GM06990 (cell line): Measurements from ENCODE around the gene TAPT1.

ENCODE experiments used
- DNase-seq: peaks from one replicate; pipeline ENCODE4 v3.0.0-alpha.2; 2011; ENCODE audit not compliant: insufficient read length; ENCODE audit errors: extremely low read depth
- H3K27me3 ChIP-seq: replicated peaks from 2 replicates; pipeline ENCODE4 v1.6.0; 2011; ENCODE audit warnings: low read length; ENCODE audit not compliant: control insufficient read depth, insufficient read depth
- H3K36me3 ChIP-seq: 2 replicates; pipeline ENCODE4 v1.5.1; 2011; ENCODE audit warnings: low read length; ENCODE audit not compliant: control insufficient read depth, insufficient read depth
- H3K4me3 ChIP-seq: replicated peaks from 2 replicates; pipeline ENCODE4 v1.5.1; 2011; ENCODE audit warnings: low read depth, mild to moderate bottlenecking, control low read depth, low read length
- TF ChIP-seq, protein P1 (sequence below): IDR thresholded peaks from 2 replicates; pipeline ENCODE4 v1.5.1; 2011; ENCODE audit warnings: low read length, control low read depth, mild to moderate bottlenecking, inconsistent platforms; ENCODE audit not compliant: insufficient read depth, poor library complexity, severe bottlenecking

The TAPT1 gene

DNA sequence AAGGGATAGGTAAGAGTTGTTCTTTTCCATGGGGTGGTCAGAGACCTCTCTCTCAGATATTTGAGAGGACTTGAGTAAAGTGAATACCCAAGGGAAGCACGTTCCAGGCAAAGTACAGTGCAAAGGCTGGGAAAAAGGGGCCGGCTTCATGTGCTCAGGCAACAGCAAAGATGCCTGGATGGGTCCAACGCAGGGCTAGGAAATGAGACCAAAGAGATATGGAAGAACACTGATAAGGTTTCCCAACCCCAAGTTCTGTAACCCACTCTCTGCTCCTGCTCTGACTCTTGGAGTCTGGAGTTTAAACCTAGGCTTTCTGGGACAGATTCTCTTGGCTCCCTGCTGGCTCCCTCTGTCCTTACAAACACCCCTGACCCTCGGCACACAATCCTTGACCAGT lies 106.3 kb downstream of the TAPT1 start:
- H3K4me3 ChIP-seq = no peak overlapping the region
- DNase-seq = no peak
- TF ChIP-seq, protein P1, sequence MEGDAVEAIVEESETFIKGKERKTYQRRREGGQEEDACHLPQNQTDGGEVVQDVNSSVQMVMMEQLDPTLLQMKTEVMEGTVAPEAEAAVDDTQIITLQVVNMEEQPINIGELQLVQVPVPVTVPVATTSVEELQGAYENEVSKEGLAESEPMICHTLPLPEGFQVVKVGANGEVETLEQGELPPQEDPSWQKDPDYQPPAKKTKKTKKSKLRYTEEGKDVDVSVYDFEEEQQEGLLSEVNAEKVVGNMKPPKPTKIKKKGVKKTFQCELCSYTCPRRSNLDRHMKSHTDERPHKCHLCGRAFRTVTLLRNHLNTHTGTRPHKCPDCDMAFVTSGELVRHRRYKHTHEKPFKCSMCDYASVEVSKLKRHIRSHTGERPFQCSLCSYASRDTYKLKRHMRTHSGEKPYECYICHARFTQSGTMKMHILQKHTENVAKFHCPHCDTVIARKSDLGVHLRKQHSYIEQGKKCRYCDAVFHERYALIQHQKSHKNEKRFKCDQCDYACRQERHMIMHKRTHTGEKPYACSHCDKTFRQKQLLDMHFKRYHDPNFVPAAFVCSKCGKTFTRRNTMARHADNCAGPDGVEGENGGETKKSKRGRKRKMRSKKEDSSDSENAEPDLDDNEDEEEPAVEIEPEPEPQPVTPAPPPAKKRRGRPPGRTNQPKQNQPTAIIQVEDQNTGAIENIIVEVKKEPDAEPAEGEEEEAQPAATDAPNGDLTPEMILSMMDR = no peak
- no peaks in the 10 kb centered on the region for H3K36me3 ChIP-seq
- no peaks in the 10 kb centered on the region for H3K27me3 ChIP-seq

DNA sequence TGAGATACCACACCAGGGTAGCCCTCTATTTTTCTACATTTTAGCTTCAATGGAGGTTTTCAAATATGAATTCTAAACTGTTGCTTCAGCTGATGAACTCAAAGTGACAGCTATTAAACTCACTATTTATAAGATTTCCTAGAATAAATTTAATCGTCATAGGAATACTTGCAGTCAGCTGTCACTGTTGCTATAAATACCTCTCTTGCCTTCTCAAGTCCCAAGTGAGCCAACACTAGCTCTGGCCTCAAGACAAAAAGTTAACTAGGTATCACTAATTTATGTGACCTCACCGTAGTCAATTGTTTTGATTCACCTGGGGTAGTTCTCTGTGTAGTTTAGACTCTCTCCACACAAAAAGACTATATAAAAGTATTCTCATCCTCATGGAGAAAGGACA lies 108.2 kb downstream of the TAPT1 start:
- DNase-seq = no peak
- Histone ChIP-seq H3K27me3 (no peaks in the 10 kb centered on the region), H3K4me3 (no peak overlapping the region), H3K36me3 (no peaks in the 10 kb centered on the region)
- TF ChIP-seq, protein P1 = no peak

DNA sequence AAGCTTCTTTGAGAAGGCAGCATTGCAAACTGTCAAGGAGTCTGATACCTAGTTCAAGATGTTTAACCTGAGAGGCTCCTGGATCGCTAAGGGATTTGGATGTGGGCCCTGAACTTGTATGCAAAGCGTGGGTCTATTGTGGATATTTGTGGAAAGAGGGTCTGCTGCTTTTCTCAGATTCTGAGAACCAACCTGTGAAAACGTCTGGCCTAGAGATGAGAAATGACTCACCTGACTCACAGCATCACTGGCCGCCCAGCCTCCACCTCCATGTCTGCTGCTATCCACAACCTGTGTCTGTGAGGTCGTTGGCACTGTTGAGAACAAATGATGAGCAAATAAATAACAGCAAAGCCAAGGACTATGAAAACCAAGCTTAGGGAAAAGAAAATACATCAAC lies 109.1 kb downstream of the TAPT1 start:
- TF ChIP-seq, protein P1 = no peak
- no peak for DNase-seq

DNA sequence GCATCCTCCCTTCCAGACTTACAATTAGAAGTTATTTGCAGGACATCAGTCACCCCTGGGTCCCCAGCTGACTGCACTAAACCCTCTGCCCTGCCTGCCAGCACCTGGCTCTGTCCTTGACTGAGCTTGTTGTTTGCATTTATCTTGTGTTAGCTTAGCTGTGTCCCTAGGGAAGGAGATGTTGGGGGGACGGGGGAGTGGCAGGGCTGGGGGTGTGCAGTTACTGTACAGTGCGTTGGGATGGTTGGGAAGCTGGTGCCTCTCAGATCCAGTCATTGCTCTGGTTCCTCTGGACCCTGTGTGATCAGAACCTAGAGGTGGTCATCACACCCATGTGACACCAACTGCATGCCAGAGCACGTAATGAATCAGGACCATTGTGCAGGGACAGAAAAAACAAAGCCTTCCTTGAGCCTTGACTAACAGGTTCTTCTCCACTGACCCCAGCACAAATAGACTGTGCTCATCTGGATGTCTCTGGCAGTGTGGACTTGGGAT lies 109.7 kb downstream of the TAPT1 start:
- Histone ChIP-seq H3K4me3 (no peak overlapping the region), H3K27me3 (no peaks in the 10 kb centered on the region), H3K36me3 (no peaks in the 10 kb centered on the region)
- TF ChIP-seq, protein P1 = no peak
- no peak for DNase-seq

More for the DNA sequence above, 109.1 kb downstream of the TAPT1 start:
- Histone ChIP-seq H3K36me3 (no peaks in the 10 kb centered on the region), H3K4me3 (no peak overlapping the region), H3K27me3 (no peaks in the 10 kb centered on the region)

DNA sequence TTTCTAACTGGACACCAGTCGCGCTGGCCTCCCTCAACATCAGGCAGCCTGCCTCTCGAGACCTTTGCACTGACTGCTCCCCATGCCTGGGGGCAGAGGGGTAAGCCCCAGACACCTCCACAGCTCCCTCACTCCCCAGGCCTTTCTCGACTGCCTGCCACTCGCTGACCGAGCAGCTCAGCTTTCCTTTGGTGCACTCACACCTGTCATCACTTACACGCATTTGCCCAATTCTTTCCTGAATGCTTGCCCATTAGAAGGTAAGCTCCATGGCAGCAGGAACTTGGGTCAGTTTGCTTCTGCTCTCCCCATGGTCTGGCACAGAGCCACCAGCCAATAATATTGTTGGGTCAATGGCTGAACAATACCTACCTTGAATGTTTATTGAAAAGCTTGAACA lies 110.3 kb downstream of the TAPT1 start:
- TF ChIP-seq, protein P1 = no peak
- Histone ChIP-seq H3K4me3 (no peak overlapping the region), H3K36me3 (no peaks in the 10 kb centered on the region), H3K27me3 (no peaks in the 10 kb centered on the region)
- DNase-seq = no peak

DNA sequence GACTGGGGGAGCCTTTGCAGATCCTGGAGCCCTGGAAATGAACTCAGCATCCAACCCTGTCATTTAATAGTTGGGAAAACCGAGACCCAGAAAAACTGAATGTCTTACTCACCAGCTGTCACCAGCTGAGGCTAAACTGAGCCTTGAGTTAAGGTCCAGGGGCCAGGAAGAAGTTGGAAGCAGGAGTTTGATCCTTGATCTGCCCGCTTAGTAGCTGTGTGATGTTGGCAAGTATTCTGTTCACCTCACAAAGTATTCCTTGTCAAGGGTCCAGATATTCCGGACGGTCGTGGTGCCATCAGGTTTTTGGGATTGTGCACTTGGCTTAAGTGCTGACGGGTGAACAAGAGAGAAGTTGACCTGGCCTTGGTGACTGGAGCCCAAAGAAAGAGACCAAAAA lies 111.7 kb downstream of the TAPT1 start:
- H3K36me3 ChIP-seq = no peaks in the 10 kb centered on the region
- no peak for DNase-seq
- no peaks in the 10 kb centered on the region for H3K27me3 ChIP-seq
- TF ChIP-seq, protein P1 = no peak
- H3K4me3 ChIP-seq = no peak overlapping the region
